A549 treated with ZK216348 at 1 μM for 4 hours (cell line): ENCODE measurements around the gene STAB2. TPM values are rescaled to one million over a fixed set of nuclear protein-coding genes. Genes with fewer than 3 reads are reported as not detected.

Experiments used
- total RNA-seq: library from RNA; stranded (reverse); fragments of 200-300 nt; extraction: Qiagen RNA extraction; gene quantifications from 5 replicates; pipeline ENCODE4 v1.2.3, GENCODE V29; 2022; ENCODE audit warnings: low read depth

The STAB2 gene, protein sequence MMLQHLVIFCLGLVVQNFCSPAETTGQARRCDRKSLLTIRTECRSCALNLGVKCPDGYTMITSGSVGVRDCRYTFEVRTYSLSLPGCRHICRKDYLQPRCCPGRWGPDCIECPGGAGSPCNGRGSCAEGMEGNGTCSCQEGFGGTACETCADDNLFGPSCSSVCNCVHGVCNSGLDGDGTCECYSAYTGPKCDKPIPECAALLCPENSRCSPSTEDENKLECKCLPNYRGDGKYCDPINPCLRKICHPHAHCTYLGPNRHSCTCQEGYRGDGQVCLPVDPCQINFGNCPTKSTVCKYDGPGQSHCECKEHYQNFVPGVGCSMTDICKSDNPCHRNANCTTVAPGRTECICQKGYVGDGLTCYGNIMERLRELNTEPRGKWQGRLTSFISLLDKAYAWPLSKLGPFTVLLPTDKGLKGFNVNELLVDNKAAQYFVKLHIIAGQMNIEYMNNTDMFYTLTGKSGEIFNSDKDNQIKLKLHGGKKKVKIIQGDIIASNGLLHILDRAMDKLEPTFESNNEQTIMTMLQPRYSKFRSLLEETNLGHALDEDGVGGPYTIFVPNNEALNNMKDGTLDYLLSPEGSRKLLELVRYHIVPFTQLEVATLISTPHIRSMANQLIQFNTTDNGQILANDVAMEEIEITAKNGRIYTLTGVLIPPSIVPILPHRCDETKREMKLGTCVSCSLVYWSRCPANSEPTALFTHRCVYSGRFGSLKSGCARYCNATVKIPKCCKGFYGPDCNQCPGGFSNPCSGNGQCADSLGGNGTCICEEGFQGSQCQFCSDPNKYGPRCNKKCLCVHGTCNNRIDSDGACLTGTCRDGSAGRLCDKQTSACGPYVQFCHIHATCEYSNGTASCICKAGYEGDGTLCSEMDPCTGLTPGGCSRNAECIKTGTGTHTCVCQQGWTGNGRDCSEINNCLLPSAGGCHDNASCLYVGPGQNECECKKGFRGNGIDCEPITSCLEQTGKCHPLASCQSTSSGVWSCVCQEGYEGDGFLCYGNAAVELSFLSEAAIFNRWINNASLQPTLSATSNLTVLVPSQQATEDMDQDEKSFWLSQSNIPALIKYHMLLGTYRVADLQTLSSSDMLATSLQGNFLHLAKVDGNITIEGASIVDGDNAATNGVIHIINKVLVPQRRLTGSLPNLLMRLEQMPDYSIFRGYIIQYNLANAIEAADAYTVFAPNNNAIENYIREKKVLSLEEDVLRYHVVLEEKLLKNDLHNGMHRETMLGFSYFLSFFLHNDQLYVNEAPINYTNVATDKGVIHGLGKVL (N-terminal part only)
- not detected in 5 replicates for total RNA-seq

DNA sequence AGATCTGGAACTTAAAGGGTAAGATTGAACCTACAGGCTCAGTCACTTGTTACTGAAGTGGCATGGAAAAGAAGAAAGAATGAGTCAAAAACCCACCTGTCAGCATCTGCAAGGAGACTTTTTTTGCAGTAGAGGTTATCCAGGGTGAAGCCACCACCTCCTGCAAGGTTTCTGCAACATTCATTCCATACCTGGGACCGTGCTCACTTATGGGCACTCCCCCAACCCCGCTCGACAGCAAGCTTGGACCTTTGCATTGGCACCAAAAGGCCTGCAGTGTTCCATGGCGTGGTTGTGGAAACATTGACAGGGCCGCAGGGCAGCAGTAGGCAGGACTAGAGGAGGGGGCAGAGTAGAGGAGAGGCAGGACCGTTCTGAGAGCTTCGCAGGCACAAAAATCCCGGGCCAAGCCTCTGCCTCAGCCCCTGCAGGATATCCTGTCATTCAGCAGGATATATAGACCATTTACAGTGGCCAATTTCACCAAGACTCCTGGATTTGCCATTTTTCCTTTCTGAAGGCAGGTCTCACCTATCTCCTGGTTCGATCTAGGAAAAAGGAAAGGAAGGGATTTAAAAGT lies at the start of gene STAB2:
Gene STAB2 (plus strand): TSS at position 483 of the 580 bp plus-strand sequence. CDS start 204 bp downstream, outside the sequence.

Other genes with a start within 250 kb of the STAB2 start
- gene C12orf42, start 91.3 kb upstream of the STAB2 start, total RNA-seq: 0.26 TPM in 1 of 5 replicates, not detected in the others